Psoas muscle (tissue), 8 donors: ENCODE measurements around the gene PALMD. TPM values are rescaled to one million over a fixed set of nuclear protein-coding genes. Genes with fewer than 3 reads are reported as not detected.

Experiments used
- ATAC-seq, 4 donors: fragments of 200-7000 bp; cut with Tn5 transposase; one replicate each; pipeline ENCODE4 v1.9.1; 2020; ENCODE audit warnings: moderate library complexity in 3 of 4, mild to moderate bottlenecking in 2 of 4
- DNase-seq, 2 donors: peaks; one replicate each; pipeline ENCODE4 v3.0.0-alpha.2; 2020
- H3K27ac ChIP-seq: fragments of 200-600 bp; one replicate; pipeline ENCODE4 v1.8.0; 2022
- H3K27me3 ChIP-seq, 3 donors: fragments of 200-600 bp in 1 of 3; one replicate each; pipeline versions ENCODE4 v1.6.1 to v1.8.0; 2013 to 2022; ENCODE audit warnings: low read length in 2 of 3, mild to moderate bottlenecking in 2 of 3, moderate library complexity in 1 of 3; ENCODE audit not compliant: insufficient read depth in 3 of 3
- H3K36me3 ChIP-seq, 2 donors: fragments of 200-600 bp in 1 of 2; one replicate each; pipeline versions ENCODE4 v1.6.1 to v1.8.0; 2013 to 2022; ENCODE audit warnings: low read depth in 1 of 2, mild to moderate bottlenecking in 1 of 2, moderate library complexity in 1 of 2; ENCODE audit not compliant: insufficient read depth in 1 of 2
- H3K4me1 ChIP-seq: fragments of 200-600 bp; one replicate; pipeline ENCODE4 v1.8.0; 2022
- H3K4me3 ChIP-seq: fragments of 200-600 bp; one replicate; pipeline ENCODE4 v1.8.0; 2022; ENCODE audit warnings: mild to moderate bottlenecking
- H3K9me3 ChIP-seq: fragments of 200-600 bp; one replicate; pipeline ENCODE4 v1.8.0; 2022
- CTCF ChIP-seq: fragments of 200-600 bp; IDR thresholded peaks from one replicate; pipeline ENCODE4 v1.8.0; 2022; ENCODE audit warnings: antibody characterized with exemption
- WGBS, 3 donors: extraction: QIAGEN DNeasy Blood & Tissue Kit; methylation state at CpG; one replicate each; pipeline versions ENCODE4 v1.1.6 to v1.1.7; 2013; 5-methylcytosine and 5-hydroxymethylcytosine counted together
- intact Hi-C, 2 donors: fragments of 100-400 bp; cut with DNase I; formaldehyde crosslinking; loops; one replicate each; pipeline versions ENCODE4 v1.11.0 to v1.14.2; 2022
- polyA plus RNA-seq, 3 donors: library from polyadenylated mRNA; stranded (reverse); fragments of 200-250 nt; gene quantifications; one replicate each; pipeline ENCODE4 v1.2.3, GENCODE V29; 2013
- total RNA-seq, 4 donors: library from RNA; stranded (reverse); fragmentation: NEBNext Ultra II Directional in 2 of 4; extraction: Animal tissue kit (Norgen Biotek cat#: 25700) in 2 of 4; gene quantifications; one replicate each; pipeline versions ENCODE4 v1.2.1 to v1.2.4, GENCODE V29; 2021 to 2023
- donor health status: healthy with polysubstance abuse.
- donor health status: DM: no; HTN: no; CAD: no; lungs with moderate emphysema.
- donor health status: Bipolar disorder and iron deficiency.
- donor health status: healthy.
- donor health status: DM: yes; HTN: yes; CAD: no.
- donor health status: DM: no; HTN: no; CAD: no.
- donor health status: DM: no; HTN: no; CAD: no.
- donor health status: DM: yes; HTN: yes; CAD: no.

Gene PALMD
- total and polyA plus RNA-seq, 7 donors = 46.2 to 219 (median 101) TPM

- Histone ChIP-seq H3K36me3 (no peaks in the 10 kb centered on the region), H3K4me1 (no peaks in the 10 kb centered on the region), H3K4me3 (no peak overlapping the region), H3K9me3 (no peaks in the 10 kb centered on the region), H3K27ac (no peak overlapping the region), H3K27me3 (no peaks in the 10 kb centered on the region)
- WGBS, 3 donors = 63 to 72% (median 67%) methylated on average over 3 of the region's 3 CpGs
- DNase-seq = no peak
- intact Hi-C loops = no loop called here
- no peak for TF ChIP-seq CTCF
- no peak for ATAC-seq
Measured at GRCh38 chr1:99601208-99601607, 44.7 kb upstream of the PALMD start.

GRCh38 chr1:99601709-99602403, 44.1 kb upstream of the PALMD start:
- intact Hi-C loops = no loop called here

GRCh38 chr1:99602404-99602969, 43.4 kb upstream of the PALMD start:
- no peak for ATAC-seq
- H3K4me1 ChIP-seq = no peaks in the 10 kb centered on the region
- H3K27me3 ChIP-seq = no peaks in the 10 kb centered on the region
- TF ChIP-seq CTCF = no peak
- WGBS, 3 donors = 32 to 46% (median 40%) methylated on average over 1 of the region's 1 CpG
- H3K4me3 ChIP-seq = no peak overlapping the region
- no peaks in the 10 kb centered on the region for H3K9me3 ChIP-seq
- intact Hi-C loops = no loop called here
- no peak overlapping the region for H3K27ac ChIP-seq
- DNase-seq = no peak
- no peaks in the 10 kb centered on the region for H3K36me3 ChIP-seq

More at GRCh38 chr1:99601709-99602403, 44.1 kb upstream of the PALMD start:
- ATAC-seq (no peak), DNase-seq (no peak)
- no peak for TF ChIP-seq CTCF
- Histone ChIP-seq H3K27me3 (no peaks in the 10 kb centered on the region), H3K9me3 (no peaks in the 10 kb centered on the region), H3K4me3 (no peak overlapping the region), H3K36me3 (no peaks in the 10 kb centered on the region), H3K27ac (no peak overlapping the region), H3K4me1 (no peaks in the 10 kb centered on the region)
- WGBS, 3 donors = 81 to 82% (median 82%) methylated on average over 4 of the region's 4 CpGs

- H3K27me3 ChIP-seq = no peaks in the 10 kb centered on the region
- H3K4me3 ChIP-seq = no peak overlapping the region
- no peaks in the 10 kb centered on the region for H3K36me3 ChIP-seq
- no peak for TF ChIP-seq CTCF
- intact Hi-C loops = no loop called here
- no peaks in the 10 kb centered on the region for H3K4me1 ChIP-seq
- DNase-seq = no peak
- peaks cover 7% of the 10 kb centered on the region for H3K9me3 ChIP-seq
- no peak overlapping the region for H3K27ac ChIP-seq
- 31 to 35% (median 32%) methylated on average over 1 of the region's 1 CpG for WGBS, 3 donors
- ATAC-seq = no peak
Measured at GRCh38 chr1:99603699-99604560, 42.0 kb upstream of the PALMD start.
